Measurements from ENCODE around the gene NIT1.

The NIT1 gene

GRCh38 chr1:161117759-161118581, at the start of gene NIT1, which contains the start of gene PFDN2:
Gene NIT1 (plus strand): TSS chr1:161118105. CDS start chr1:161118177, 72 bp downstream.
Gene PFDN2 (minus strand): TSS chr1:161118037. CDS start chr1:161118026, 11 bp downstream.
- peak; percentile 93 for DNase-seq

- peak; percentile 90 for DNase-seq
Measured at GRCh38 chr1:161068306-161069234, 49.3 kb upstream of the NIT1 start.

GRCh38 chr1:161069241-161069640, 48.7 kb upstream of the NIT1 start:
- no peak for DNase-seq

- DNase-seq: peak; percentile 89
Measured at GRCh38 chr1:161069731-161070270, 48.1 kb upstream of the NIT1 start, which contains the start of gene ARHGAP30. Gene ARHGAP30 (minus strand): TSS chr1:161069891. CDS start chr1:161069624, 267 bp downstream.

GRCh38 chr1:161070761-161071160, 47.1 kb upstream of the NIT1 start:
- DNase-seq: no peak

- DNase-seq: peak; percentile 64
Measured at GRCh38 chr1:161071886-161072371, 46.0 kb upstream of the NIT1 start.

GRCh38 chr1:161072751-161073449, 45.0 kb upstream of the NIT1 start:
- no peak for DNase-seq

- no peak for DNase-seq
Measured at GRCh38 chr1:161073474-161074121, 44.3 kb upstream of the NIT1 start.

GRCh38 chr1:161074676-161075368, 43.1 kb upstream of the NIT1 start:
- DNase-seq: no peak

GRCh38 chr1:161076410-161076809, 41.5 kb upstream of the NIT1 start:
- no peak for DNase-seq

- DNase-seq: no peak
Measured at GRCh38 chr1:161077426-161077825, 40.5 kb upstream of the NIT1 start.

- no peak for DNase-seq
Measured at GRCh38 chr1:161079436-161080110, 38.3 kb upstream of the NIT1 start.

GRCh38 chr1:161080441-161081405, 37.2 kb upstream of the NIT1 start:
- no peak for DNase-seq

GRCh38 chr1:161081519-161081918, 36.4 kb upstream of the NIT1 start:
- no peak for DNase-seq

GRCh38 chr1:161082483-161082882, 35.4 kb upstream of the NIT1 start:
- no peak for DNase-seq

- DNase-seq: no peak
Measured at GRCh38 chr1:161082996-161083747, 34.7 kb upstream of the NIT1 start.

GRCh38 chr1:161083748-161084596, 33.9 kb upstream of the NIT1 start:
- no peak for DNase-seq

GRCh38 chr1:161084597-161084988, 33.3 kb upstream of the NIT1 start:
- no peak for DNase-seq

Measured in stimulated activated CD4-positive, alpha-beta T cell treated with anti-CD3 and anti-CD28 coated beads, Interleukin-15, amount 100 ng/mL, for 24 hours (primary cell).